Prostate gland (tissue), 2 donors: ENCODE results near the gene AKT1. TPM values are rescaled to one million over a fixed set of nuclear protein-coding genes. Genes with fewer than 3 reads are reported as not detected.

Experiments used
- DNase-seq: peaks from one replicate; pipeline ENCODE4 v3.0.0-alpha.2; 2019; ENCODE audit warnings: low spot score
- H3K27ac ChIP-seq, 2 donors: fragments of 200-600 bp; sonication (generic); 2 replicates each; pipeline ENCODE4 v1.5.1; 2017 to 2019
- H3K27me3 ChIP-seq: fragments of 200-600 bp; sonication (generic); replicated peaks from 2 replicates; pipeline ENCODE4 v1.5.1; 2019; ENCODE audit not compliant: insufficient read depth
- H3K36me3 ChIP-seq, 2 donors: fragments of 200-600 bp; sonication (generic); 1 replicate in 1 of 2; 2 replicates in 1 of 2; pipeline versions ENCODE4 v1.5.1 to v1.8.1; 2017 to 2019
- H3K4me1 ChIP-seq: fragments of 200-600 bp; sonication (generic); replicated peaks from 2 replicates; pipeline ENCODE4 v1.5.1; 2019
- H3K4me3 ChIP-seq, 2 donors: fragments of 200-600 bp; sonication (generic); 2 replicates each; pipeline ENCODE4 v1.5.1; 2017 to 2019
- H3K9me3 ChIP-seq: fragments of 200-600 bp; sonication (generic); 2 replicates; pipeline ENCODE4 v1.5.1; 2017
- POLR2A ChIP-seq: fragments of 450-650 bp; IDR thresholded peaks from one replicate; pipeline ENCODE4 v1.6.1; 2016; ENCODE audit warnings: antibody characterized with exemption, mild to moderate bottlenecking
- POLR2AphosphoS5 ChIP-seq: sonication (generic); formaldehyde crosslinking; IDR thresholded peaks from one replicate; pipeline ENCODE4 v1.6.1; 2017; ENCODE audit warnings: antibody characterized with exemption
- WGBS: methylation state at CpG from one replicate; pipeline ENCODE4 v1.1.5; 2018; 5-methylcytosine and 5-hydroxymethylcytosine counted together
- intact Hi-C: fragments of 100-400 bp; cut with DNase I; formaldehyde crosslinking; loops from one replicate; pipeline ENCODE4 v1.14.2; 2022
- total RNA-seq, 2 donors: library from RNA; depleted of rRNA; stranded (reverse); fragments of >200 nt; gene quantifications; one replicate each; pipeline ENCODE4 v1.1.0, GENCODE V29; 2016
- TF ChIP-seq, protein P1 (sequence below), 4 experiments: fragments of 200-600 bp in 2 of 4; fragments of 450-650 bp in 2 of 4; sonication (generic) in 2 of 4; IDR thresholded peaks; 1 replicate in 3 of 4; 2 replicates in 1 of 4; pipeline ENCODE4 v1.5.1; 2016 to 2019; ENCODE audit warnings: antibody characterized with exemption in 4 of 4, mild to moderate bottlenecking in 2 of 4, moderate library complexity in 2 of 4

Gene AKT1
- total RNA-seq, 2 donors from 2014 or later, result 154 to 200 TPM

DNA sequence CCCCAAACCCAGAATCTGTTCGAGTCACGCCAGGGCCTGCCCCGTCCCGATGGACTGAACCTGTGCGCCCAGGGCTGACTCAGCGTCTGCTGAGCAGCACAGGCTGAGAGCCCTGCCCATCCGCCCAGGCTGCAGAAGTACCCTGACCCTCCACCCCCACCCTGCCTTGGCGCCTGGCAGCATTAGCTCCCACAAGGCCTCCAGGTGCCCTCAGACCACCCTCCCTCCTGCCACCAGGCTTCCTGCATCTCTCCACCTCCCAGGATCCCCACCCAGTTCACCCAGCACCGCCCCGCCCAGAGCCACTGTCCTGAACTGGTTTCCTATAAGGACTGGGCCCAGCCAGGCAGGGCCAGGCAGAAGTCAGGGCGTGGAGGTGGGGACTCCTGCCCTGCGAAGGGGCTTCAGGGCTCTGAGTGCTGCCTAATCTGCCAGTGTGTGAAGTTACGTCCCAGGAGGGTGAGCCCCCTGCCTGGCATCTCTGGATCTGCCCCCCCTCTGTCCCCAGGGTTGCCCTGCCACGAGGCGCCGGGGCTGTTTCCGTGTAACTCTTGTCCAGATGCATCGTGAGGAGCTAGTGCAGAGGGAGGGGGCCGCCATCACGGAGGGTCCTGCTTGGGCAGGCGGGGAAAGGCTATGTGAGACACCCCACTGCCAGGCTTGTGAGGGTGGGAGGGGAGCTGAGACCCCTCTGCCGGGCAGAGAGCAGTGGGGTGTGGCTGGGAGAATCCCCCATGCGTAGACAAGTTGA lies 62.4 kb downstream of the AKT1 start:
- TF ChIP-seq POLR2AphosphoS5 (no peak), POLR2A (no peak)
- TF ChIP-seq, protein P1, sequence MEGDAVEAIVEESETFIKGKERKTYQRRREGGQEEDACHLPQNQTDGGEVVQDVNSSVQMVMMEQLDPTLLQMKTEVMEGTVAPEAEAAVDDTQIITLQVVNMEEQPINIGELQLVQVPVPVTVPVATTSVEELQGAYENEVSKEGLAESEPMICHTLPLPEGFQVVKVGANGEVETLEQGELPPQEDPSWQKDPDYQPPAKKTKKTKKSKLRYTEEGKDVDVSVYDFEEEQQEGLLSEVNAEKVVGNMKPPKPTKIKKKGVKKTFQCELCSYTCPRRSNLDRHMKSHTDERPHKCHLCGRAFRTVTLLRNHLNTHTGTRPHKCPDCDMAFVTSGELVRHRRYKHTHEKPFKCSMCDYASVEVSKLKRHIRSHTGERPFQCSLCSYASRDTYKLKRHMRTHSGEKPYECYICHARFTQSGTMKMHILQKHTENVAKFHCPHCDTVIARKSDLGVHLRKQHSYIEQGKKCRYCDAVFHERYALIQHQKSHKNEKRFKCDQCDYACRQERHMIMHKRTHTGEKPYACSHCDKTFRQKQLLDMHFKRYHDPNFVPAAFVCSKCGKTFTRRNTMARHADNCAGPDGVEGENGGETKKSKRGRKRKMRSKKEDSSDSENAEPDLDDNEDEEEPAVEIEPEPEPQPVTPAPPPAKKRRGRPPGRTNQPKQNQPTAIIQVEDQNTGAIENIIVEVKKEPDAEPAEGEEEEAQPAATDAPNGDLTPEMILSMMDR (IDR thresholded peaks at IDR 0.05), result no peak
- Histone ChIP-seq H3K36me3 (no peaks in the 10 kb centered on the region), H3K4me3 (no peak overlapping the region), H3K9me3 (no peaks in the 10 kb centered on the region), H3K4me1 (no peaks in the 10 kb centered on the region), H3K27me3 (no peaks in the 10 kb centered on the region), H3K27ac (no peak overlapping the region)
- DNase-seq, result no peak
- 87% methylated on average over 23 of the region's 23 CpGs for WGBS
- intact Hi-C loops, result no loop called here

DNA sequence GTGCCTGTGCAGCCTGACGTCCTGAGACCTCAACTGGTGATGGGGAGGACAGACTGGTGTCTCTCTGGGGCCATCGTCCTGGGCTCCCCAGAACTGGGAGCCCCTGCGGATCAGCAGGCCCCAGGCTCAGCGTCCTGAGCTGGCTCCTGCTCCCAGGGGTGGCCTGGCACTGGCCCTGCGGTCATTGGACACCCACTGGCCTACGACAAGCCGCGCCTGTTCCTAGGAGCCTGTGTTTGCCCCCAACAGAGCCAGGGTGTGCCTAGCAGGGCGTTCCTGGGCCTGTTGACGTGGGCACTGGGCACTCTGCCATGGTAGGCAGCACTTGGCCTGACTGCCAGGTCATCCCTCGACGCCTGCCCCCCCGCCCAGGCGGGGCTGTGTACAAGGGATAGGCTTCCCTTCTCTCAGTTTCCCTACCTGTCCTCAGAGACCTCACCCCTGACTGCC lies 63.2 kb downstream of the AKT1 start:
- no peak for TF ChIP-seq POLR2AphosphoS5
- TF ChIP-seq, protein P1 (IDR thresholded peaks at IDR 0.05), result no peak
- no peak for TF ChIP-seq POLR2A
- WGBS, result 53% methylated on average over 14 of the region's 14 CpGs
- intact Hi-C loops, result no loop called here
- Histone ChIP-seq H3K36me3 (no peaks in the 10 kb centered on the region), H3K27me3 (no peaks in the 10 kb centered on the region), H3K9me3 (no peaks in the 10 kb centered on the region), H3K4me3 (no peak overlapping the region), H3K27ac (no peak overlapping the region), H3K4me1 (no peaks in the 10 kb centered on the region)
- no peak for DNase-seq

DNA sequence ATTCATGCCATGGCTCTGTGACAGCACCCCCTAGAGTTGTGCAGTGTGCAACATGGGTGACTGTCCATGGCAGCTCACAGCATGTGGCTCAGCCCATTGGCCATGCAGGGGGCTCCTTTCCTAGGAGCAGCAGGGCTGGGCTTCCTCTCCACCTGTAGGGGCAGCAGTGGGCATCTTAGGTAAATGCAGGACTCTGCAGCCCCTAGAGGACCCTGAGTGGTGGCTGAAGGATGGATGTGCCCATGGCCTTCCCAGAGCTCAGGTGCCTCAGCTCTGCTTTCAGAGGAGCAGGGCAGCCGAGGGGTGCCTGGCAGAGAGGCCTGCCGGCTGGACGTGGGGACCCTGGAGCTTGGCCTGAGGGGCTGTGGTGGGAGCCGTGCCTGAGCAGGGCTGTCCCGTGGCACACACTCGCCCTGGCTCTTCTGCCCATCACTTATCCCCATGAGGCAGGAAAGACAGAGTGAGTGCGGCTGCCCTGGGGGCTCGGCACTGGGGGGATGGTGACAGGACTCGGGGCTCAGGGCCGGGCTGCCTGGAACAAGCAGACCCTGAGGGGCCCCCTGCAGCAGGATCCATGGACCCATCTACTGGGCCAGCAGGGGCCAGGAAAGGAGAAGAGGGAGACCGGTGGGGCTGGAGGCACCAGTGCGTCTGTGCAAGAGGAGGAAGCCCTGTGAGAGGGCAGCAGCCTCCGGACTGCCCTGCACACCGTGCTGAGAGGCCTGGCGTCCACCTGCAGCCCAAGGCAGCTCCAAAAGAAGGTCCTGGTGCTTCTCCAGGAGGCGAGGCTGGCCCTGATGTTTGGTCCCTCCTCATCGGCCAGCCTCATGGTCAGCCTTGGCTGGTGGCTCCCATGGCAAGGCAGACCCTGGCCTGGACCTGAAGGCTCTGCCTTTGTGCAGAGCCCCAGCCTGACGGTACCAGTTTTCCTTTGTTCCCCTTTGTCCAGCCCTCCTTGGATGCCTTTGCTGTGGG lies 63.9 kb downstream of the AKT1 start:
- intact Hi-C loops, result no loop called here
- no peak overlapping the region for H3K4me3 ChIP-seq
- no peaks in the 10 kb centered on the region for H3K36me3 ChIP-seq
- no peaks in the 10 kb centered on the region for H3K9me3 ChIP-seq
- 86% methylated on average over 18 of the region's 18 CpGs for WGBS
- no peak overlapping the region for H3K27ac ChIP-seq
- TF ChIP-seq POLR2A, result no peak
- TF ChIP-seq POLR2AphosphoS5, result no peak
- TF ChIP-seq, protein P1 (IDR thresholded peaks at IDR 0.05), result no peak
- H3K4me1 ChIP-seq, result no peaks in the 10 kb centered on the region
- no peaks in the 10 kb centered on the region for H3K27me3 ChIP-seq
- DNase-seq, result no peak

DNA sequence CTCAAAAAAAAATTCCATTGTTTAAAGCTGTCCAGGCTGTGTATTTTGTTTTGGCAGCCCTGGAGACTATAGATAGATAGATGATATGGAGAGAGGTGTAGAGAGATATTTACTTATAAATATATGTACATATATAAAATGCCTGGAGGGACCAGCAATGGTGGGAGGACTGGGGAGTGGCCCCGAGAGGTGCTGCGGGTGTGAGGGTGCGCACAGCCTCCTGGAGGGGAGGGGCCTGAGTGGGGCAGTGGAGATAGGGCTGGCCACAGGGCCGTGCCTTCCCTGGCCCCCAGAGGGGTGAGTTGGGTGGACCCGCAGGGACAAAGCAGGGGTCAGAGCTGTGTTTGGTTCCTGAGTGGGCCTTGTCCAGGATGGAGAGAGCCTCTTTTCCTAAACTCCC lies 65.1 kb downstream of the AKT1 start:
- no peaks in the 10 kb centered on the region for H3K36me3 ChIP-seq
- TF ChIP-seq POLR2AphosphoS5 (no peak), POLR2A (no peak)
- TF ChIP-seq, protein P1 (IDR thresholded peaks at IDR 0.05), result no peak
- no peak overlapping the region for H3K4me3 ChIP-seq
- H3K9me3 ChIP-seq, result no peaks in the 10 kb centered on the region
- H3K27ac ChIP-seq, result no peak overlapping the region
- intact Hi-C loops, result no loop called here
- no peaks in the 10 kb centered on the region for H3K4me1 ChIP-seq
- no peaks in the 10 kb centered on the region for H3K27me3 ChIP-seq
- DNase-seq, result no peak
- WGBS, result 79% methylated on average over 5 of the region's 5 CpGs
